ENCODE measurements around the gene SNX9.
"Not testable (repeated sequence)": the region's sequence is repeated elsewhere in the genome, so short reads cannot be mapped to it uniquely, and the experiment has no call there.

The SNX9 gene

DNA sequence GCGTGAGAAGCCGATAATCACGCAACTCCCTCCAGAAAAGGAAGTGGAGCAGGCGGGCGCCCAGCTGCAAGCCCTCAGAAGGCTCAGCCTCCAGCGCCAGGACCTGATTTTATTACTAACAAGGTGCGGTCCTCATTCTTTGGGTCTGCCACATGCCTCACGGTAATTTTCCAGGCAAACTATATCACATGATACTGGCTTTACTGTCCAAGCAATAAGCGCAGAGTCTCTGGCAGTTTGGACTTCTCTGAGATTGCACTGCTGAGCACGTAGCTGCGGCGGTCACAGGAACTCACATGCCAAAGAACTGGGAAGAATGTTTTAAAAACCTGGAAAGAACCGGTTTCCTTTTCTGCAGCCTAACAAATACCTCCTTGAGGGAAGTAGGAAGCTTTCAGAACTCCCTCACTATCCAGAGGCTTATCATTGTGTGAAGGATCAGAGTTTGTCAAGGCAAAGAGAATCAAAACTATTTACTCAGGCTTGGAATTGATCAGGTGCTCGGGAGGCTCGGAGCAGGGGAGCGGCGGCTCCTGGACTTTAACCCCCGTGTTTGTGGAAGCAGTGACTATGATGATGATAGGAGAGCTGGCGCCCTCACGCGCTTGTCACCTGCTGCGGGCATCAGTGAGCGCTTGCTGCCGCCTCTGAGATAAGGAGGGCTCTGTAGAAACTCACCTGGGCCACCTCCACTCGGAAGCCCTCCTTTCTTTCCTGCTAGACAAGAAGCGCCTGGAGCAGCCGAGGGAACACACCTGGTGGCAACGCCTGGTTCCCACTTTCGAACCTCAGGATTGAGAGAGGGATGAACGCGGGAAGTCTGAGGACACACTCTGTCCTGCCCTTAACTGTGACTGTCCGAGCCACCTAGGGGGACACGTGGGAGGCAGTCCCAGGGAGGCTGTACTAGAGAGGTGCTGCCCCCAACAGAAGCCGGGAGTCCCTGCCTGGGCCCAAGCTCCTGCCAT, 131.4 kb downstream of the SNX9 start:
- no peak for DNase-seq (ENCODE audit: low spot score)

DNA sequence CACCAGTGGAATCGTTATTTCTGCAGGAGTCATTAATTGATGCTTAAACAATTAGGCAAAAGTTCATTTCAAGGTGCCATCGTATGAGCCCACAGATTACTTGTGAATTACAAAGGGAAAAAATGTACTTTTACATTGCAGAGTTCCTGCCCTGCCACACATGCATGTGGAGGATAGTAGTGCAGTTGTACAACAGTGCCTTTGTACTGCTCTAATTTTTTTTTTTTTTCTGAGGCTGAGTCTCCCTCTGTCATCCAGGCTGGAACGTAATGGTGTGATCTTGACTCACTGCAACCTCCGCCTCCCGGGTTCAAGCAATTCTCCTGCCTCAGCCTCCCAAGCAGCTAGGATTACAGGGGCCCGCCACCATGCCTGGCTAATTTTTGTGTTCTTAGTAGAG, 132.6 kb downstream of the SNX9 start:
- DNase-seq (ENCODE audit: low spot score): no peak

DNA sequence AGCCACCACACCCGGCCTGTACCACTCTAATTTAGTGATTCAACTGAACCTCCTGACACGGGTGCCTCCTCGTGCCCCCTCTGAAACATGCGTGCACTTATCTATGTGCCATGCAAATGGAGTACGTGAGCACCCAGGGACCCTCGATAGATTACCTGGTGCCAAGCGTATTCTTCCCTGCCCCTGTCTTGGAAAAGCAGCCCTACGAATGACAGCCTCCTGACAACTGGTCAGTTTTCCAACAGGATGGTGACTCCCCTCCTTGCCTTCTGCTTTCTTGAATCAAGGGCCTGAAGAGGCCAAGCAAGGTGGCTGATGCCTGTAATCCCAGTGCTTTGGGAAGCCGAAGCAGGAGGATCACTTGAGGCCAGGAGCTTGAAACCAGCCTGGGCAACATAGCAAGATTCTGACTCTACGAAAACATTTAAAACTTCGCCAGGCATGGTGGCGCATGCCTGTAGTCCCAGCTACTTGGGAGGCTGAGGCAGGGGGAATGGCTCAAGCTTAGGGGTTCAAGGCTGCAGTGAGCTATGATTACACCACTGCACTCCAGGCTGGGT, 133.2 kb downstream of the SNX9 start:
- DNase-seq (ENCODE audit: low spot score): no peak

GRCh38 chr6:157959451-157960227, 136.6 kb downstream of the SNX9 start:
- DNase-seq (ENCODE audit: low spot score): no peak

- no peak for DNase-seq (ENCODE audit: low spot score)
Observed at GRCh38 chr6:157961153-157961831, 138.2 kb downstream of the SNX9 start.

DNA sequence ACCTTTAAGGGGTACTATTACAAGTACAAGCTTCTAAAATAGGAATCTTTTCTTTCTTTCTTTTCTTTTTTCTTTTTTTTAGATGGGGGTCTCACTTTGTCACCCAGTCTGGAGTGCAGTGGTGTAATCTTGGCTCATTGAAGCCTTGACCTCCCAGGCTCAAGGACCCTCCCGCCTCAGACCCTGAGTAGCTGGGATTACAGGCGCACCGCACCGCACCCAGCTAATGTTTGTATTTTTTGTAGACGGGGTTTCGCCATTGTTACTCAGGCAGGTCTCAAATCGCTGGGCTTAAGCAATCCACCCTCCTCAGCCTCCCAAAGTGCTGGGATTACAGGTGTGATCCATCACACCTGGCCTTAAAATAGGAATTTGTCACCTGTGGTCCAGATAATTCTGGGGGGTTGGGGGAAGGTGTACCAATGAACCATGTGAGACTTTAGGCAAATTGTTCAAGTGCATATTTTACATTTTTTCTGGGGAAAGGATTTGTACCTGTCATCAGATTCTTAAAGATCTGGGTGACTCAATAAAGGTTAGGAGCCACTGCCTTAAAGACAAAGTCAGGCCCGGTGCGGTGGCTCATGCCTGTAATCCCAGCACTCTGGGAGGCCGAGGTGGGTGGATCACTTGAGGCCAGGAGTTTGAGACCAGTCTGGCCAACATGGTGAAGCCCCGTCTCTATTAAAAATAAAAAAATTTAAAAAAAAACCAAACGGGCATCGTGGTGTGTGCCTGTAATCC, 139.0 kb downstream of the SNX9 start:
- DNase-seq (ENCODE audit: low spot score): no peak

- no peak for DNase-seq (ENCODE audit: low spot score)
Observed at GRCh38 chr6:157962601-157963302, 139.7 kb downstream of the SNX9 start.

GRCh38 chr6:157964100-157964499, 141.1 kb downstream of the SNX9 start:
- no peak for DNase-seq (ENCODE audit: low spot score)

DNA sequence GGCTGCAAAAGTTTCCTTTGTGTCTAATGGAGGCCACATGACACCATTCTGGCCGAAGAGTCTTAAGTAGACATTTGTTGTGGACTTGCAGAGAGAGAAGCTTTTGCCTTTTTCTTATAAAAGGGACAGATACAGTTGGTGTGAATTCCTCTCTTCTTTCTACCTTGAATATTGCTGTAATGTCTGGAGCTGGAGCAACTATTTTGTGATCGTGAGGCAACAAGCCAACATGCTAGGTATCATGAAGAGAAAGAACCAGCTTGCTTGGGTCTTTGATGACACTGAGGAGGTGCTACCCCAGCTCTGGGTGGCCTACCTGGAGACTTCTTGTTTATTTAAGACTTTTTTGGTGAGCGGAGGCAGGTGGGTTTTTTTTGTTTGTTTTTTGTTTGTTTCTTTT, 142.3 kb downstream of the SNX9 start:
- no peak for DNase-seq (ENCODE audit: low spot score)

- DNase-seq (ENCODE audit: low spot score): no peak
Observed at GRCh38 chr6:157966589-157966977, 143.5 kb downstream of the SNX9 start.

DNA sequence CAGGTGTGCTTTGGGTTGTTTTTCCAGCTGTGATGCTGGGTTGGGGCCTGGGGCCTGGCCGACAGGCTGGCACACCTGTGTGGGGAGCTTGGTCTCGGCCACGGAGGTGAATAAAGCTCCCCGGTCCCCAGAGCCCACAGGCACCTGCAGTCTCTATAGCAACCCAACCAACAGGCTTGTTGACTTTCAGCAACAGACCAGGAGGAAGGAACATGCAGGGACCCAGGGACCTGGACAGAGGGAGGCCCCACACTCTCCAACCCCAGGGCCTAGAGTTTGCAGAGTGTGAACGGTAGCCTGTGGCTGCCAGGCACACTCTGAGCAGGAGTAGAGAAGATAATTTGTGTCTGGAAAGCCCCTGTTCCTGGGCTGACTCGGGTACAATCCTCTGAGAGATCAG, 144.0 kb downstream of the SNX9 start:
- DNase-seq (ENCODE audit: low spot score): no peak

- no peak for DNase-seq (ENCODE audit: low spot score)
Observed at GRCh38 chr6:157967486-157967885, 144.4 kb downstream of the SNX9 start.

DNA sequence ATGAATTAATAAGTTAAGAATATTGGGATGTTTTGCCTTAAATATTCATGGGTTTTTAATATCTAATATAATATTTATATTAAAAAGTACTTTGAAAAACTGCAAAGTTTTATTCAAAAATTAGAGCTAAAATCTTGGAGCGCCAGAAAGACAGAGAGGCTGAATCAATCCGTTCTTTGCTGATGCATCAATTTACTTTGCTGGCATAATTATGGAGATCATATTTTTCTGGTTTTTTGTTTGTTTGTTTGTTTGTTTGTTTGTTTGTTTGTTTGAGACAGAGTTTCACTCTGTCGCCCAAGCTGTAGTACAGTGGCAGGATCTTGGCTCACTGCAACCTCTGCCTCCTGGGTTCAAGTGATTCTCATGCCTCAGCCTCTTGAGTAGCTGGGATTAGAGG, 149.1 kb downstream of the SNX9 start:
- not testable (repeated sequence) for DNase-seq (ENCODE audit: low spot score)

DNA sequence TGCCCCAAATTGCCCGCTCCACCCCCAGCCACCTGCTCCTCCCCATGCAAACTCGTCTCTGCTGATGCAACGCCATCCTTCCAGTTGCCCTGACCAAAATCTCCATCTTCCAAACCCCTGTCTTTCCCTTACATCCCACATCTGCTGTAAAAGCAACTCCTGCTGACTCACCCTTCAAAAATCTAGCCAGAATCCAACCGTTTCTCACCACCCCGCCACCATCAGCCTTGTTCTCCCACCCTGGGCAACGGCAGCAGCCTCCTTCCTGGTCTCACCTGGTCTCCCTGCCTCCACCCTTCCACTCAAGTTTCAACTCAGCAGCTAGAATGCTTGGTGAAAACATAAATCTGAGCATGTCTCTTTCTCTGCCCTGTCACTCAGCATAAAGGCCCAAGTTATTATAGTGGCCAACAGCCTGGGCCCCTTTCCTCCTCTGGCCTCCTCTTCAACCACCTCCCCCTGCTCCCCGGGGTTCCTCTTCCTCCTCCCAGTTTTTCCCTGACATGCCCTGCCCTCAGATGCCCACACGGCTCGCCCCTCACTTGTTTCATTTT, 151.4 kb downstream of the SNX9 start:
- no peak for DNase-seq (ENCODE audit: low spot score)

DNA sequence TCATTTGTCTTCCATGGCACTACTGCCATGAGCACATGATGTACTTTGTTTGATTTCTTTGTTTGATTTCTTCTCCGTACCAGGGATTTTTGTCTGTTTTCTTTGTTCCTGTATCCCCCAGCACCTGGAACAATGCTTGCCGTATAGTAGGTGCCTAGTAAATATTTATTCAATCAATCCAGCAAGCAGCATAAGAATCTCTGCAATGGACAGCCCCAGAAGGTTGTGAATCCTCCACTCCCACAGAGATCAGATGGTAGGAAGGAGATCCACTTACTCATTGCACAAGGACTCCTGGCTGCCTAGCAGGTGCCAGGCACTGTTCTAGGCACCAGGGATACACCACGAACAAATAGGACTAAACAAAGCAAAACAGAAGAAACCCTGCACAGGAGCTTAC, 151.9 kb downstream of the SNX9 start:
- DNase-seq (ENCODE audit: low spot score): no peak

GRCh38 chr6:157975456-157975855, 152.4 kb downstream of the SNX9 start:
- no peak for DNase-seq (ENCODE audit: low spot score)

DNA sequence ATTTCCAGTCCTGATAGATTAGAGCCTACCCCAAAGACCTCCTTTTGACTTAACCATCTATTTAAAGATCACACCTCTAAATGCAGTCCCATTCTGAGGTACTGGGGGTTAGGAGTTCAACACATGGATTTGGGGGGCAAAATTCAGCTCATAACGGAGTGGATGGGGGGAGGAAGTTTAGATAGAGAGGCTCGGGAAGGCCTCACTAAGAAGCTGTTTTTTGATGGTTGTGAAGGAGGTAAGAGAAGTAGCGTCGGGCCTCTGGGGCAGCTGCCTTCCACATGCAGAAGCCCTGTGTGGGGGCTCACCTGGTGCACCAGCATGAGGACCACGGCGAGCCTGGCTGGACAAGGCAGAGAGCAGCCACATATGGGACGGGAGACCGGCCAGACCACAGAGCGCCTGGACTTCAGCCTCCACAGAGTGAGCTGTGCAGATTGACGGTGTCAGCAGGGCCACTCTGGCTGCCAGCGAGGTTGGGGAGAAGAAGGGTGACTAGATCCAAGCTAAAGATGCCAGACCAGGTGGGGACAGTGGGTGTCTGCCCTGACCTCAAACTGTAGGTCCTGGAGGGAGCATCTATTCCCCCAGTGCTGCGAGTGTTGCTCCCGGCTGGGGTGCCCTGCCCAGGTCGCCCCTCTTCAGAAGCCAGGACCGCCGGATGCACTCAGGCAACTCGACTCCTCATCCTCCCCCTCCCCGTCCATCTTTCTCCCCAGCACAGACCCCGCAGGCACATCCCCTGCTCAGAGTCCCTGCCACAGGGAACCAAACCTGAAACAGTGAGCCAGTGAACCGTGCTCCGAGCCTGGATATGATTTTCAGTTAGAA, 153.5 kb downstream of the SNX9 start:
- no peak for DNase-seq (ENCODE audit: low spot score)

DNA sequence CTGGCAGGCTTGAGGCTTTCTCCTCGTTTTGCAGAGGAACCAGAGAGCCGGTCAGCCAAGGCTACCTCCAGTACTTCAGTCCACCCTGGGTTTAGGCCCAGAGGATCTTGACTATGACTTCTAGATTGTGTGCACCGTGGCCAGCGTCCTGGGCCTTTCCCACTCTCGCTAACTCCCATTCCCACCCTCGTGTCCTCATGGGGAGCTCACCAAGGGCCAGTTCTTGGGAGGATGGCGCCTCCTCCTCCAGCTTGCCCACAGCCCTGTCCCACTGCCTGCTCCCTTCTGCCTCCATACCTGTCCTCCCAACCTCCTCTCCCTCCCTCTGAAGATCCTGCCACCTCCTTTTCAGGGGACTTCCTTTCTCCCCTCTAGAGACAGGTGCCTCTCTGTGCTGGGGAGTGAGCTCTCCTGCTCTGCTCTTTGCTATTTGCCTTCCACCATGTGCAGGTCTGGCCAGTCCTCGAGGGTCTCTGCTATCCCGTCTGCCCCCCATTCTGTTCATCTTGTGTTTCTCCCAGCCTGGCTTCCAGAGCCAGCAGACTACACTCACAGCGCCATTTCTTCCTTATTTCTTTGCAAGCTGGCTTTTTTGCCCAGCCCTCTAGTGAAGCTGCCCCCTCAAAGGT, 154.2 kb downstream of the SNX9 start:
- DNase-seq (ENCODE audit: low spot score): no peak
